Inflammatory macrophage treated with lipopolysaccharide for 4 hours (primary cell): ENCODE measurements around the gene SOAT1.
A peak's percentile ranks its signal among the peaks of the same experiment; 100 is the strongest.
"Not testable (repeated sequence)": the region's sequence is repeated elsewhere in the genome, so short reads cannot be mapped to it uniquely, and the experiment has no call there.

Experiments
- DNase-seq: peaks from one replicate; pipeline ENCODE4 v3.0.0-alpha.2; 2020

SOAT1 gene

DNA sequence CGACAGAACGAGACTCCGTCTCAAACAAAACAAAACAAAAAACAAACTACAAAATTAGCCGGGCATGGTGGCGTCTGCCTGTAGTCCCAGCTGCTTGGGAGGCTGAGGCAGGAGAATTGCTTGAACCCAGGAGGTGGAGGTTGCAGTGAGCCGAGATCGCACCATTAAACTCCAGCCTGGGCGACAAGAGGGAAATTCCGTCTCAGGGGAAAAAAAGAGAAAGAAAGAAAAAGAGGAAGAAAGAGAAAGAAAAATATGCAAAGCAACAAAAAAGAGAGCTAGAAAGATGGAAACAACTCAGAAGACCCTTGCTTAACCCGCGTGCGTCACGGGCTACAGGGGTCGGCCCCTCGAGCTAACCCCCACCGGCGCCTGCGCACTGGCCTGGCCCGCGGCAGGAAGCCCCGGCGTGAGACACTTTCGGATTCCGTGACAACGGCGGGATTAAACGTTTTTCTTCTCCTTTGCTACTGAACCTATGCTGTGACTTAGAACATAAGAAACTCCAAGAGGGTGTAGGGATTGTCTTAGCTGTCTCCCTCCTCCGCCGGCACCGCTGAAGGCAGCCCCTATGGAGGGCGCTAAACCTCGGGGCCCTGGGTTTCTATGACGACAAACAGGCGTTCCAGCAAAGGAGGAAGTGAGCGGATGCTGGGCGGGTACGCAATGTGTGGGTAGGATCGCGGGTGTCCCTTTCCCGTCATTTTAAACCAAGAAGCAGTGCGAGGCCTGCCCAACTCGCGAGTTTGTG is 71.9 kb downstream of the SOAT1 start, which contains the start of gene AXDND1:
AXDND1 (plus strand) TSS at position 630 of the 751 bp plus-strand sequence. CDS start 539 bp downstream, outside the sequence.
- DNase-seq, result peak; percentile 94

DNA sequence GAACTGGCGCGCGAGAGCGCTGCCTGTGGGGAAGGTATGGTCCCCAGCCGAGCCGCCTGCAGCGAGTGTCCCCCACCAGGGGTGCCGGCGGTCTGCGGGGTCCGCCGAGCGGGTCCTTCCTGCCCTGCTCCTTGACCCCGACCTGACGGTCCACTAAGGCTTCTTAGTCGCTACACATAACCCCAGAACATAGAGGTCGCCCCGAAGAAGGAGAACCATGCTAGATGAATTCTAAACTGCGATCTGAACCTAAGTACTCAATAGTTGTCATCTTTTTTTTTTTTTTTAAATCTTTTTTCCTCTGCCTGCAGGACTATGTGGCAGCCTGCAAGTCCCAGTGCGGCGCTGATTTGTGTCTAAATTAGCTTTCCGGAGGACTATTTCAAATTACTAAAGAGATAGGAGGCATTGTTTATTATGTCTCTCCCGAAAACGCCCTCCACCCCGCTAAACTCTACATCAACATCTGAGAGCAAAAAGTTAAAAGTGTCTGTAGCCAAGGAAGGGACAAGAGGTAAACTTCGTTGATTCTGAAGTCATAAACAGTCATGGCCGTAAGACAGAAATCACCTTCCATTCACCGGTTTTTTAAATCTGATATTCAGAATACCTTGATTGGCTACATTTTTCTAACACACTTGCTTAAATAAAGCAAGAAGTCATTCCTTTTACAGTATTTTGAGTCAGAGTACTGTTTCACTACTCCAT is 72.7 kb downstream of the SOAT1 start:
- peak; percentile 12 for DNase-seq

DNA sequence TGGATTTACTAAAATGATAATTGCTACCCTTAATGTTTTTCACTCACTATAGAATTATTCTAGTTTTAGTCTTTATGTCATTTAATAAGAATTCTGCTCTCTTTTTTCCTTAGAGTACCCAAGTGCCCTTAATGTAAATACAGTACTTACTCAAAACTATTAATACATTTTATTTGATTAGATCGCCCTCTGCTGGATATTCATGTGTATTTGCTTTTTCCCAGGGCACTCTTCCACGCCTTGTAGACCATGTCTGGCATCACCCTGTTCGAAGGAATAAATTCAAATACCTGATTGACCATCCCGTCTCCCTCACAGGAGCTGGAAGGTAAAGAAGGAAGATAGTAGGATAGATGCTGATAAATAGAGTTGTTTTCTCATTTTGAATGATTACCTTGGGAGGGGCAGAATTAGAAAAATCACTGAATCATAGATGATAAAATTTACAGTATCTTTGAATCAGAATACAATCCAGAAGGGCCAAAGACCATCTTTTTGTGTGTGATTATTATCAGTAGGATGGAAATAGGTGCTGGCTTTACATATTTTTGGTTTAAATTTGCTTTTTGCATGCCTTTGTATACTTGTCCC is 76.2 kb downstream of the SOAT1 start:
- peak; percentile 81 for DNase-seq

GRCh38 chr1:179372160-179372559 is 78.6 kb downstream of the SOAT1 start:
- no peak for DNase-seq

DNA sequence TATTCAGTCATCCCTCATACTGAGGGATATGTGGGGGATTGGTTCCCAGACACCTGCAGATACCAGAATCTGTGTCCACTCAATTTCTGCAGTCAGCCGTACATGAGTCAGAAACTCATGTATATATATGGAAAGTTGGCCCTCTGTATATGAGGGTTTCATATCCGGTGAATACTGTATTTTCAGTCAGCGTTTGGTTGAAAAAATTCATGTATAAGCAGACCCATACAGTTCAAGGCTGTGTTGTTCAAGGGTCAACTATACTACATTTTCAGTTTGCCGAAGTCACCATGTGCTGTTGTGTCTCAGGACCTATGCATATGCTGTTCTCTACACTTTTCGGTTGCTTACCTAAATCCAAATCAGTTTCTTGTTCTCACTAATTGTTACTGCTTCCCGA is 82.6 kb downstream of the SOAT1 start:
- DNase-seq, result no peak

DNA sequence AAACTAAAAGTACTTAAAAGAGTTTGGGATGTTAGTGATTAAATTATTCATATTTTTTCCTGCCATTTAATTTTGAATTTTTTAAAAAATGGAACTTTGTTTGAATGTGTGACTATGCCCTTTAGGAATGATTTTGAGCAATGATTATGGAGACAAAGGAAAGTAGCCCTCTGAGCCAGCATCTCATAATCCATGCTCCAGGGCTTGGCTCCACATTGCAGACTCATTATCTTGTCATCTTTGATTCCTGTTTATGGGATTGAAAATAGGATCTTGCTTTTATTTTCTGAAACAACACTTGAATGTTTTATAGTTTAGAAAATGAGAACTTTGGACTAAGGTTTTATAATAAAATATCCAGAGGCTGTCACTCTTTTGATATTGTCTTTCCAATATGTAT is 86.7 kb downstream of the SOAT1 start:
- DNase-seq, result no peak

DNA sequence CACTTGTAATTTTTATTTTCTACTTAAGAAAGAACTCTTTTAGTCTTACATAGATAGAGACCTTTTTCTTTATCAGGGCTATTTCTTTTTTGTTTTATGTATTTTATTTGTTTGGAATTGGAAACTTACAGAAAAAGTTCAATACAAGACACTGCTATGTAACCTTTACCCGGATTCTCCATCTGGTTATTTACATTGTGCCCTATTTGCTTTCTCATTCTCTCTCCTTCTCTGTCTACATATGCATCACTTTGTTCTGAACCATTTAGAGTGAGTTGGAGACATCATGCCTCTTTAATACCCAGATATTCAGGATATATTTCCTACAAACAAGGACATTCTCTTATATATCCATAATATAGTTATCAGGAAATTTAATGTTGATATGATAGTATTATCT is 90.4 kb downstream of the SOAT1 start:
- DNase-seq, result no peak

DNA sequence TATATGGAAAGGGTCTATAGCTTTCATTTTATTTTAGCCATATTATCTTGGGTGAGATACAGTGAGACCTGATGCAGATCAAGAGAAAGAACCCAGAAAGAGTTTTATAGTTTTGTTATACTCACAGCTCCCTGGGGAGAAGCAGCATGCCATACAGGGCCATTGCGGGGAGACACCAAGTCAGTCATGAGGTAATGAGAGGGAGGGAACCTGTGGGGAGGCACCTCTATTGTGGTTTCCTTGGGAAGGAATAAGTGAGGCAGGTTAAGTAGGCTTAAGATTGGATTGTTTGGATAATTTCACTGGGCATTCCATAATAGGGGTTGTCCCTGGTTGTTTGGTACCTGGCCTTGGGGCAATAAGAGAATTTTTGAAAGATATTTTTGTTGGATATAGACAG is 91.9 kb downstream of the SOAT1 start:
- DNase-seq, result no peak

GRCh38 chr1:179393721-179394120 is 100.1 kb downstream of the SOAT1 start:
- DNase-seq, result no peak

DNA sequence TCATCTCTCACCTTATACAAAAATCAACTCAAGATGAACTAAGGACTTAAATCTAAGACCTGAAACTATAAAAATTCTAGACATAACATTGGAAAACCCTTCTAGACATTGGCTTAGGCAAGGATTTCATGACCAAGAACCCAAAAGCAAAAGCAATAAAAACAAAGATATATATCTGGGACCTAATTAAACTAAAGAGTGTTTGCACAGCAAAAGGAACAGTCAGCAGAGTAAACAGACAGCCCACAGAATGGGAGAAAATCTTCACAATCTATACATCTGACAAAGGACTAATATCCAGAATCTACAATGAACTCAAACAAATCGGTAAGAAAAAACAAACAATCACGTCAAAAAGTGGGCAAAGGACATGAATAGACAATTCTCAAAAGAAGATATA is 105.8 kb downstream of the SOAT1 start:
- not testable (repeated sequence) for DNase-seq
